Endothelial cell of umbilical vein (primary cell): ENCODE data around the gene DCLRE1B. TPM values are rescaled to one million over a fixed set of nuclear protein-coding genes. Genes with fewer than 3 reads are reported as not detected.

Experiments used
- BruUV-seq: library from RNA; stranded (reverse); fragments of 400-500 nt; replicated peaks from 2 replicates; lab custom pipeline; 2021; lab: Mats Ljungman, UMichigan
- CTCF ChIA-PET: fragments of 300-600, 350-600 bp; sonication (Branson Sonifier 250); formaldehyde crosslinking; loops from one replicate; lab custom pipeline; 2021; ENCODE audit warnings: antibody characterized with exemption, inconsistent platforms; lab: Charles Lee
- POLR2A ChIA-PET: fragments of 300-600, 350-600 bp; sonication (Branson Sonifier 250); formaldehyde crosslinking; loops from one replicate; lab custom pipeline; 2021; ENCODE audit warnings: antibody characterized with exemption, inconsistent platforms; lab: Charles Lee
- DNase-seq: peaks from one replicate; pipeline ENCODE4 v3.0.0-alpha.2; 2011; ENCODE audit warnings: low read depth, low spot score
- FAIRE-seq: peaks from 2 replicates; lab custom pipeline; 2011; peaks lifted over from hg19 to GRCh38; lab: Jason Lieb, UNC
- H2AFZ ChIP-seq: 2 replicates; pipeline ENCODE4 v1.6.0; 2012; ENCODE audit warnings: low read depth, low read length, control low read depth, inconsistent platforms
- H3K27ac ChIP-seq: 2 replicates; pipeline ENCODE4 v1.5.1; 2011; ENCODE audit warnings: low read depth, mild to moderate bottlenecking, control low read depth, low read length, moderate library complexity; ENCODE audit not compliant: insufficient read depth
- H3K27me3 ChIP-seq, 2 experiments: 2 replicates each; pipeline versions ENCODE4 v1.6.0 to v1.6.1; 2011; ENCODE audit warnings: low read length in 2 of 2, mixed read lengths in 1 of 2; ENCODE audit not compliant: control insufficient read depth in 2 of 2, insufficient read depth in 2 of 2
- H3K36me3 ChIP-seq, 2 experiments: 2 replicates in 1 of 2; 3 replicates in 1 of 2; pipeline ENCODE4 v1.5.1; 2011; ENCODE audit warnings: low read length in 2 of 2, mild to moderate bottlenecking in 1 of 2, moderate library complexity in 1 of 2; ENCODE audit not compliant: control insufficient read depth in 2 of 2, insufficient read depth in 2 of 2; ENCODE audit errors: extremely low read depth in 1 of 2
- H3K4me1 ChIP-seq: 3 replicates; pipeline ENCODE4 v1.5.1; 2011; ENCODE audit warnings: mild to moderate bottlenecking, low read length; ENCODE audit not compliant: control insufficient read depth, insufficient read depth; ENCODE audit errors: extremely low read depth
- H3K4me2 ChIP-seq: 2 replicates; pipeline ENCODE4 v1.6.1; 2011; ENCODE audit warnings: low read length, control low read depth, mixed read lengths; ENCODE audit not compliant: insufficient read depth
- H3K4me3 ChIP-seq, 3 experiments: fragments of 200-600 bp in 1 of 3; sonication (generic), shearing (Covaris generic) in 1 of 3; replicated peaks in 1 of 3; 2 replicates each; pipeline ENCODE4 v1.5.1; 2011 to 2016; ENCODE audit warnings: control low read depth in 3 of 3, low read length in 3 of 3, mild to moderate bottlenecking in 2 of 3, inconsistent platforms in 1 of 3, low read depth in 1 of 3, moderate library complexity in 1 of 3; ENCODE audit not compliant: insufficient read depth in 1 of 3
- H3K79me2 ChIP-seq: 2 replicates; pipeline ENCODE4 v1.6.0; 2012; ENCODE audit warnings: low read length, inconsistent platforms; ENCODE audit not compliant: control insufficient read depth, insufficient read depth
- H3K9ac ChIP-seq: replicated peaks from 2 replicates; pipeline ENCODE3; 2011; ENCODE audit warnings: low read length, control low read depth; ENCODE audit not compliant: insufficient read depth; ENCODE audit errors: extremely low read depth
- H3K9me1 ChIP-seq: replicated peaks from 3 replicates; pipeline ENCODE4 v1.6.0; 2011; ENCODE audit warnings: mild to moderate bottlenecking, low read length; ENCODE audit not compliant: control insufficient read depth, insufficient read depth; ENCODE audit errors: extremely low read depth
- H3K9me3 ChIP-seq: replicated peaks from 2 replicates; pipeline ENCODE4 v1.5.1; 2012; ENCODE audit warnings: low read length, inconsistent platforms; ENCODE audit not compliant: control insufficient read depth, insufficient read depth
- H4K20me1 ChIP-seq: replicated peaks from 2 replicates; pipeline ENCODE3; 2011; ENCODE audit warnings: mild to moderate bottlenecking, low read length; ENCODE audit not compliant: control insufficient read depth, insufficient read depth; ENCODE audit errors: extremely low read depth
- EZH2 ChIP-seq: IDR thresholded peaks from 2 replicates; pipeline ENCODE4 v1.6.1; 2012; ENCODE audit warnings: borderline replicate concordance, low read depth, mild to moderate bottlenecking, moderate library complexity, low read length, inconsistent platforms; ENCODE audit not compliant: severe bottlenecking
- FOS ChIP-seq: IDR thresholded peaks from 2 replicates; pipeline ENCODE4 v1.6.1; 2011; ENCODE audit warnings: mild to moderate bottlenecking, low read length, moderate library complexity, borderline replicate concordance; ENCODE audit not compliant: insufficient read depth
- GATA2 ChIP-seq: IDR thresholded peaks from 2 replicates; pipeline ENCODE4 v1.7.0; 2011; ENCODE audit warnings: low read depth, mild to moderate bottlenecking, moderate library complexity, mixed read lengths, low read length; ENCODE audit not compliant: insufficient read length, insufficient read depth
- JUN ChIP-seq: IDR thresholded peaks from 2 replicates; pipeline ENCODE4 v1.6.1; 2011; ENCODE audit warnings: borderline replicate concordance, low read depth; ENCODE audit not compliant: insufficient read length, insufficient read depth
- MYC ChIP-seq: IDR thresholded peaks from one replicate; pipeline ENCODE4 v1.6.1; 2011; ENCODE audit warnings: mild to moderate bottlenecking, low read depth, low read length
- POLR2A ChIP-seq: IDR thresholded peaks from 2 replicates; pipeline ENCODE4 v1.6.1; 2012; ENCODE audit warnings: low read depth, mild to moderate bottlenecking, control low read depth, low read length
- POLR2AphosphoS5 ChIP-seq: IDR thresholded peaks from 2 replicates; pipeline ENCODE4 v1.6.1; 2012; ENCODE audit warnings: low read depth, mild to moderate bottlenecking, control low read depth, low read length, moderate library complexity; ENCODE audit not compliant: insufficient read depth
- dilution Hi-C: fragments of 300-500 bp; cut with MboI; formaldehyde crosslinking; loops from one replicate; pipeline ENCODE4 v1.15.0; 2019; ENCODE audit warnings: low sequenced_read_pairs; ENCODE audit not compliant: extremely low pct_ligation_motif_present
- intact Hi-C: fragments of 100-400 bp; cut with micrococcal nuclease; formaldehyde crosslinking; loops from one replicate; pipeline ENCODE4 v1.10.0; 2022
- polyA plus RNA-seq, 4 experiments: library from polyadenylated mRNA; depleted of rRNA in 3 of 4; stranded (reverse) in 3 of 4; unstranded in 1 of 4; fragments of >200 nt; gene quantifications; 2 replicates each; pipeline versions ENCODE4 v1.2.1 to v1.2.3, GENCODE V29; 2011 to 2012; ENCODE audit warnings: missing spikeins in 1 of 4
- total RNA-seq: library from RNA; stranded (reverse); gene quantifications from 2 replicates; pipeline ENCODE4 v1.2.3, GENCODE V29; 2021
- TF ChIP-seq, protein P1 (sequence below), 2 donors: IDR thresholded peaks; 1 replicate in 1 of 2; 2 replicates in 1 of 2; pipeline ENCODE4 v1.5.1; 2011; ENCODE audit warnings: low read length in 2 of 2, mild to moderate bottlenecking in 2 of 2, moderate library complexity in 2 of 2, control low read depth in 1 of 2, inconsistent platforms in 1 of 2, low read depth in 1 of 2; ENCODE audit not compliant: insufficient read depth in 1 of 2; ENCODE audit errors: extremely low read depth in 1 of 2
- TF ChIP-seq, protein P2 (sequence below): IDR thresholded peaks from 2 replicates; pipeline ENCODE4 v1.6.1; 2011; ENCODE audit not compliant: insufficient read depth, insufficient read length

Gene DCLRE1B
- total and polyA plus RNA-seq, 2 donors (not counting 3 experiments of a cell fraction or from before 2014, with no cell fraction given), result 5.6 to 10.7 TPM

DNA sequence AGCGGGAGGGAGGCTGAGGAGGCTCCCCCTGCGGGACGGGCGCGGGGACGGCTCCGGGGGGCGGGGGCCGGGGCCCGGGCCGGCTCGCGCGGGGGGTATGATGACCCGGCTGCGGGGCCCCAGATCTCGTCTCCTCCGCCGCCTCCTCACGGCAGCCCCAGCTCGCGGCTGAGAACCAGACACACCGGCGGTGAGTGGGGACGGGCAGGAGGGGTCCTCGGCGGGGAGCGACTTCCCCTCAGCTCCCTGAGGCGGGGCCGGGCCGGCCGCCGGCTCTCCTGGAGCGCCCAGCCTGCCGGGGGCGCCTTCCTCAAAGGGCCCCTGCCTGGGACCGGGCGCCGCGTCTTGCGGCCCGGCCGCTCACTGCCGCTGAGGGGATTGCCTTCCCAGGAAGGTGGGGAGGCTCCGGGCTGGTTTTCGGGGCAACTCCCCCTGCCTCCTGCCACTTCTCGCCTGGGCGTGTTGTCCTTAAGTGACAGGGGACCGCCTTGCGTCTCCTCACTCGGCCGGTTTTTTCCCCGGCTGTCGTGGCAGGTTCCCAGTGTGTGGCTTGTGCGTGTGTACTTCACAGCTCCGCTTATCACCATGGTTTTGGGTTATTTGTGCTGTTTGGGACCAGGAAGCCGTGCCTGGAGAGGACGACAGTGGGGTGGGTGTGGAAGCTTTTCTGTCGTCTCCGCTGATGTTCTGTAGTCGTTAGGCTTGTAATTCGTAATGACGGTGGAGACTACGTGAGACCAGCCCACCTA is 24.8 kb downstream of the DCLRE1B start:
- peak overlapping the region; percentile 50 for H3K4me2 ChIP-seq
- intact Hi-C loops (loop anchor here (1.0 to 2.0 kb wide), 6 partner anchors 17 to 171 kb away; partner anchors contain the start of genes DCLRE1B, PHTF1 and RSBN1), dilution Hi-C loops (no loop called here)
- H3K27me3 ChIP-seq, result no peaks in the 10 kb centered on the region
- BruUV-seq, result TSS peak; percentile 18
- no peaks in the 10 kb centered on the region for H3K36me3 ChIP-seq
- FAIRE-seq (no peak), DNase-seq (no peak)
- H3K27ac ChIP-seq, result peak overlapping the region; percentile 72
- H3K9me1 ChIP-seq, result no peaks in the 10 kb centered on the region
- no peaks in the 10 kb centered on the region for H4K20me1 ChIP-seq
- H3K79me2 ChIP-seq, result peaks cover 53% of the 10 kb centered on the region
- ChIA-PET POLR2A (interaction anchor here (1.0 to 2.1 kb wide), 4 partner anchors 18 to 118 kb away, joined by 3 to 8 read pairs (median 4); partner anchors contain the start of genes AP4B1, DCLRE1B and RSBN1), CTCF (interaction anchor here (0.6 to 6.8 kb wide), 21 partner anchors 9 to 1678 kb away, joined by 3 to 54 read pairs (median 5); partner anchors contain the start of genes AP4B1, DCLRE1B, OLFML3 and RSBN1)
- peak overlapping the region; percentile 89 for H3K9ac ChIP-seq
- TF ChIP-seq, protein P1, sequence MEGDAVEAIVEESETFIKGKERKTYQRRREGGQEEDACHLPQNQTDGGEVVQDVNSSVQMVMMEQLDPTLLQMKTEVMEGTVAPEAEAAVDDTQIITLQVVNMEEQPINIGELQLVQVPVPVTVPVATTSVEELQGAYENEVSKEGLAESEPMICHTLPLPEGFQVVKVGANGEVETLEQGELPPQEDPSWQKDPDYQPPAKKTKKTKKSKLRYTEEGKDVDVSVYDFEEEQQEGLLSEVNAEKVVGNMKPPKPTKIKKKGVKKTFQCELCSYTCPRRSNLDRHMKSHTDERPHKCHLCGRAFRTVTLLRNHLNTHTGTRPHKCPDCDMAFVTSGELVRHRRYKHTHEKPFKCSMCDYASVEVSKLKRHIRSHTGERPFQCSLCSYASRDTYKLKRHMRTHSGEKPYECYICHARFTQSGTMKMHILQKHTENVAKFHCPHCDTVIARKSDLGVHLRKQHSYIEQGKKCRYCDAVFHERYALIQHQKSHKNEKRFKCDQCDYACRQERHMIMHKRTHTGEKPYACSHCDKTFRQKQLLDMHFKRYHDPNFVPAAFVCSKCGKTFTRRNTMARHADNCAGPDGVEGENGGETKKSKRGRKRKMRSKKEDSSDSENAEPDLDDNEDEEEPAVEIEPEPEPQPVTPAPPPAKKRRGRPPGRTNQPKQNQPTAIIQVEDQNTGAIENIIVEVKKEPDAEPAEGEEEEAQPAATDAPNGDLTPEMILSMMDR (IDR thresholded peaks at IDR 0.05; ENCODE audit: extremely low read depth in 1 of 2, insufficient read depth in 1 of 2, low read depth in 1 of 2, low read length in 2 of 2), result peak in 1 of 2 donors; percentile 10
- no peak for TF ChIP-seq EZH2
- TF ChIP-seq MYC, result no peak
- TF ChIP-seq POLR2A, result no peak
- TF ChIP-seq, protein P2, sequence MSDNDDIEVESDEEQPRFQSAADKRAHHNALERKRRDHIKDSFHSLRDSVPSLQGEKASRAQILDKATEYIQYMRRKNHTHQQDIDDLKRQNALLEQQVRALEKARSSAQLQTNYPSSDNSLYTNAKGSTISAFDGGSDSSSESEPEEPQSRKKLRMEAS, result no peak
- TF ChIP-seq POLR2AphosphoS5, result no peak
- no peak for TF ChIP-seq JUN
- TF ChIP-seq GATA2, result no peak
- no peak for TF ChIP-seq FOS
- no peaks in the 10 kb centered on the region for H3K9me3 ChIP-seq
- peaks cover 26% of the 10 kb centered on the region for H3K4me1 ChIP-seq
- peak overlapping the region; percentile 63 to 68 (median 65) for H3K4me3 ChIP-seq
- H2AFZ ChIP-seq, result no peak overlapping the region
